Left colon (tissue), 2 donors: Measurements from ENCODE around the gene LSM12. TPM values are rescaled to one million over a fixed set of nuclear protein-coding genes. Genes with fewer than 3 reads are reported as not detected.
A peak's percentile ranks its signal among the peaks of the same experiment; 100 is the strongest.

Source experiments
- ATAC-seq: fragments of 200-7000 bp; cut with Tn5 transposase; one replicate; pipeline ENCODE4 v1.9.1; 2020; ENCODE audit warnings: mild to moderate bottlenecking, moderate library complexity
- DNase-seq, 2 donors: peaks; one replicate each; pipeline ENCODE4 v3.0.0-alpha.2; 2020
- intact Hi-C, 2 donors: fragments of 100-400 bp; cut with DNase I in 1 of 2; cut with micrococcal nuclease in 1 of 2; formaldehyde crosslinking; loops; one replicate each; pipeline versions ENCODE4 v1.11.2 to v1.14.0; 2022; cut with DNase I, micrococcal nuclease
- total RNA-seq, 2 donors: library from RNA; stranded (reverse); fragmentation: NEBNext Ultra II Directional; extraction: Animal tissue kit (Norgen Biotek cat#: 25700); gene quantifications; one replicate each; pipeline ENCODE4 v1.2.1, GENCODE V29; 2021
- donor health status: DM: no; HTN: no; CAD: no.
- donor health status: DM: yes; HTN: yes; CAD: no.

LSM12 gene
- total RNA-seq, 2 donors from 2014 or later: 43.4 to 59.7 TPM

- intact Hi-C loops: no loop called here
- no peak for ATAC-seq
Observed at GRCh38 chr17:44097110-44097958, 30.9 kb upstream of the LSM12 start.

GRCh38 chr17:44095647-44096496 is 29.4 kb upstream of the LSM12 start:
- intact Hi-C loops: no loop called here
- peak; percentile 80 for ATAC-seq
- DNase-seq: peak; percentile 65 to 75

More at GRCh38 chr17:44097110-44097958, 30.9 kb upstream of the LSM12 start:
- DNase-seq: no peak

GRCh38 chr17:44095388-44095646 is 28.8 kb upstream of the LSM12 start:
- intact Hi-C loops: no loop called here
- no peak for ATAC-seq
- no peak for DNase-seq

- ATAC-seq: no peak
- DNase-seq: no peak
- intact Hi-C loops: no loop called here
Observed at GRCh38 chr17:44094701-44095387, 28.4 kb upstream of the LSM12 start.

- DNase-seq (no peak), ATAC-seq (no peak)
- intact Hi-C loops: no loop called here
Observed at GRCh38 chr17:44093231-44093900, 26.9 kb upstream of the LSM12 start.

- no peak for DNase-seq
- intact Hi-C loops: no loop called here
- ATAC-seq: no peak
Observed at GRCh38 chr17:44092051-44092450, 25.6 kb upstream of the LSM12 start.

- no peak for DNase-seq
- intact Hi-C loops: no loop called here
- no peak for ATAC-seq
Observed at GRCh38 chr17:44091200-44091997, 24.9 kb upstream of the LSM12 start.

GRCh38 chr17:44088254-44088653 is 21.8 kb upstream of the LSM12 start:
- ATAC-seq (no peak), DNase-seq (no peak)
- intact Hi-C loops: no loop called here

GRCh38 chr17:44087319-44087718 is 20.8 kb upstream of the LSM12 start:
- intact Hi-C loops: no loop called here
- DNase-seq (no peak), ATAC-seq (no peak)

GRCh38 chr17:44086364-44087311 is 20.2 kb upstream of the LSM12 start:
- ATAC-seq: no peak
- intact Hi-C loops: no loop called here
- no peak for DNase-seq

GRCh38 chr17:44085908-44086307 is 19.4 kb upstream of the LSM12 start:
- intact Hi-C loops: no loop called here
- no peak for DNase-seq
- ATAC-seq: no peak

- no peak for ATAC-seq
- intact Hi-C loops: no loop called here
Observed at GRCh38 chr17:44084921-44085320, 18.4 kb upstream of the LSM12 start.

GRCh38 chr17:44084131-44084538 is 17.7 kb upstream of the LSM12 start:
- ATAC-seq: peak; percentile 41
- peak in 1 of 2 donors; percentile 33 for DNase-seq

More at GRCh38 chr17:44084921-44085320, 18.4 kb upstream of the LSM12 start:
- no peak for DNase-seq

GRCh38 chr17:44083250-44083849 is 16.9 kb upstream of the LSM12 start:
- peak; percentile 72 for ATAC-seq
- intact Hi-C loops: no loop called here
- DNase-seq: no peak

More at GRCh38 chr17:44084131-44084538, 17.7 kb upstream of the LSM12 start:
- intact Hi-C loops: no loop called here

- intact Hi-C loops: no loop called here
- ATAC-seq: no peak
- DNase-seq: no peak
Observed at GRCh38 chr17:44082256-44082927, 15.9 kb upstream of the LSM12 start.

- ATAC-seq: no peak
- no peak for DNase-seq
- intact Hi-C loops: no loop called here
Observed at GRCh38 chr17:44081681-44082080, 15.2 kb upstream of the LSM12 start.
